Gastrocnemius medialis (tissue), 4 donors: Measurements from ENCODE around the gene HS3ST6.

Experiments
- CTCF ChIP-seq, 5 experiments: fragments of 450-650 bp in 3 of 5; fragments of 200-600 bp in 2 of 5; sonication (generic) in 2 of 5; IDR thresholded peaks in 4 of 5; conservative IDR thresholded peaks in 1 of 5; 1 replicate in 4 of 5; 2 replicates in 1 of 5; pipeline ENCODE4 v1.5.1; 2016 to 2019; ENCODE audit warnings: antibody characterized with exemption in 5 of 5, mild to moderate bottlenecking in 3 of 5, moderate library complexity in 3 of 5
- POLR2A ChIP-seq, 2 donors: fragments of 450-650 bp; IDR thresholded peaks; one replicate each; pipeline ENCODE4 v1.6.1; 2017; ENCODE audit warnings: antibody characterized with exemption in 2 of 2, mild to moderate bottlenecking in 2 of 2, moderate library complexity in 2 of 2

GRCh38 chr16:1908184-1908583 is 10.0 kb downstream of the HS3ST6 start:
- no peak for TF ChIP-seq POLR2A (IDR thresholded peaks at IDR 0.05)
- no peak for TF ChIP-seq CTCF (IDR thresholded peaks at IDR 0.05 in 4 of 5, conservative IDR thresholded peaks at IDR 0.05 in 1 of 5)
